Fibroblast of pulmonary artery (primary cell): ENCODE measurements around the gene FNDC1.

Source experiments
- DNase-seq: peaks from one replicate; pipeline ENCODE4 v3.0.0-alpha.2; 2010; ENCODE audit warnings: low read depth
- H3K4me3 ChIP-seq: replicated peaks from 2 replicates; pipeline ENCODE4 v1.5.1; 2011; ENCODE audit warnings: low read depth, mild to moderate bottlenecking, control low read depth, low read length, moderate library complexity
- TF ChIP-seq, protein P1 (sequence below): IDR thresholded peaks from 2 replicates; pipeline ENCODE4 v1.5.1; 2011; ENCODE audit warnings: mild to moderate bottlenecking, control low read depth, low read length, inconsistent platforms; ENCODE audit errors: missing control alignments

The FNDC1 gene

DNA sequence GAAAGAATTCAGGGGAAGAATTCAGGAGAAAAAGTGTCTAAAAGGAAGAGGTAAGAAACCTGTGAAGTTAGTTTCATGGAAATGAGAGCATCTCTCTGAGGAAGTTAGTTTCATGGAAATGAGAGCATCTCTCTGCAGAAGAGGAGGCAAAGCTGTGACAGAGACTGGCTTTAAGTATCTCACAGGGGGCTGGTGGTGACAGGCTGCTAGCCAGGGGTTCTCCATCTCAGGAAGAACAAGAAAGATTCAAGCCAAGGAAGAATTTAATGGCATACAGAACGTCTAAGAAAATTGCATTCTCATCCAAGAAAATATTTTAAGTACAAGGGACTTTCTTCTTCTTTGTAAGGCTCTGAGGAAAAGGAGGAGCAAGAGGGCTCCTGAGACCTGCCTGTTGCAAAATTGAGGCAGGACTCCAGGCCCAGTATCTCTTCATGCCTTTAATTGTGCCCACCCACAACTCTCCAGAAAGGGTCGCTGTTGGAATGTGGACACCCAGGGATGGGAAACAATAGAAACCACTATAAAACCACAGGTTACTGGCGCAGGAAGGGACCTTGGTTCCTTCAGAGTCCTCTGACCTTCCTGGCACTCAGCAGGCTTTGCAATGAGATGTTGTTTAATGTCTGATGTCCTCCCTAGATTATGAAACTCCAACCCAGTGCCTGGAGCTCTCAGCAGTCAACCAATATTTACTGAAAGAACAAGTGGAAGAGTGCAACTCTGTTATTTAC lies 136.8 kb downstream of the FNDC1 start:
- no peak for DNase-seq
- TF ChIP-seq, protein P1, sequence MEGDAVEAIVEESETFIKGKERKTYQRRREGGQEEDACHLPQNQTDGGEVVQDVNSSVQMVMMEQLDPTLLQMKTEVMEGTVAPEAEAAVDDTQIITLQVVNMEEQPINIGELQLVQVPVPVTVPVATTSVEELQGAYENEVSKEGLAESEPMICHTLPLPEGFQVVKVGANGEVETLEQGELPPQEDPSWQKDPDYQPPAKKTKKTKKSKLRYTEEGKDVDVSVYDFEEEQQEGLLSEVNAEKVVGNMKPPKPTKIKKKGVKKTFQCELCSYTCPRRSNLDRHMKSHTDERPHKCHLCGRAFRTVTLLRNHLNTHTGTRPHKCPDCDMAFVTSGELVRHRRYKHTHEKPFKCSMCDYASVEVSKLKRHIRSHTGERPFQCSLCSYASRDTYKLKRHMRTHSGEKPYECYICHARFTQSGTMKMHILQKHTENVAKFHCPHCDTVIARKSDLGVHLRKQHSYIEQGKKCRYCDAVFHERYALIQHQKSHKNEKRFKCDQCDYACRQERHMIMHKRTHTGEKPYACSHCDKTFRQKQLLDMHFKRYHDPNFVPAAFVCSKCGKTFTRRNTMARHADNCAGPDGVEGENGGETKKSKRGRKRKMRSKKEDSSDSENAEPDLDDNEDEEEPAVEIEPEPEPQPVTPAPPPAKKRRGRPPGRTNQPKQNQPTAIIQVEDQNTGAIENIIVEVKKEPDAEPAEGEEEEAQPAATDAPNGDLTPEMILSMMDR: no peak
- no peak overlapping the region for H3K4me3 ChIP-seq

GRCh38 chr6:159307246-159307790 lies 138.1 kb downstream of the FNDC1 start:
- no peak overlapping the region for H3K4me3 ChIP-seq
- no peak for DNase-seq
- TF ChIP-seq, protein P1: no peak

DNA sequence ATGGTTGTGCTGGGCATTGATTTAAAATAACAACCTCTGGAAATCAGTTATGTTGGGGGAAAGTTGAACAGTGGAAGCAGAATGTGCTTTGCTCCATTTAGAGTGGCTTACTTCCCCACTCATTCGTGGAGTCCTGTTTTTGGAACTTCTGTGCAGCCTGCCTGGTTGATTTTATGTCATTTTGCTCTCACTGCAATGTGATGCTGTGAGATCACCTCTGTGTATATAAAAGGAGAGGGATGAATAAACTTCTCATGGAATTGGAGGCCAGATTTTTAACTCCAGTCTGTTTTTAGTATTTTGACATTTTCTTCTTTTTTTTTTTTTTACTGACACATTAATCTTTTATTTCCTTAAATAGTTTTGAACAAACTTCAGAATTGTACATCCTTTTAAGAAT lies 139.0 kb downstream of the FNDC1 start:
- DNase-seq: no peak

GRCh38 chr6:159309723-159310122 lies 140.5 kb downstream of the FNDC1 start:
- no peak overlapping the region for H3K4me3 ChIP-seq
- TF ChIP-seq, protein P1: no peak
- no peak for DNase-seq

More for the DNA sequence above, 139.0 kb downstream of the FNDC1 start:
- TF ChIP-seq, protein P1: no peak
- H3K4me3 ChIP-seq: no peak overlapping the region

GRCh38 chr6:159311618-159312017 lies 142.4 kb downstream of the FNDC1 start:
- no peak overlapping the region for H3K4me3 ChIP-seq
- DNase-seq: no peak

DNA sequence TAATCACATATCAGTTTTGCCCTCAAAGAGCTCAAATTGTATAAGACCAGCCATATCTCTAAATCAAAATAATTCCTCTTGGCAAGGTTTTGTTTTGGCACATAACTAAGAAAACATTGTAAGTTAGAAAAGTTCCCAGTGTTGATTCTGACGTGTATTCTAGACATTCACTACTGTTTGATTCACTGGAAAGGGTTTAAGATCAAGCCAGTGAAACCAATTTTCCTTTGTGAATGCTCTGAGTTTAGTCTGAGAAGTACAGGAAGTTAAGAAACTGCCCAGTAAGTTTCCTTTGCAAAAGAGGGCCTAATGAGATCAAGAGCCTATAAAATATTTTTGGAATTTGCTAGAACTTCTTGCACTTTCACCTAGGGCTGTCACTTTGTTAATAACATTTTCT lies 143.0 kb downstream of the FNDC1 start:
- TF ChIP-seq, protein P1: no peak
- peak; percentile 1 for DNase-seq
- no peak overlapping the region for H3K4me3 ChIP-seq

More at GRCh38 chr6:159311618-159312017, 142.4 kb downstream of the FNDC1 start:
- TF ChIP-seq, protein P1: no peak
